GM12878 (cell line): Measurements from ENCODE around the gene DKK3. TPM values are rescaled to one million over a fixed set of nuclear protein-coding genes. Genes with fewer than 3 reads are reported as not detected.

Experiments
- ATAC-seq: fragments of 200-7000 bp; cut with Tn5 transposase; 3 replicates; pipeline ENCODE4 v1.9.1; 2020; ENCODE audit warnings: mild to moderate bottlenecking, moderate library complexity
- BruUV-seq: library from RNA; stranded (reverse); fragments of 400-500 nt; replicated peaks from 2 replicates; lab custom pipeline; 2021; lab: Mats Ljungman, UMichigan
- CTCF ChIA-PET: fragments of 300-600 bp; sonication (Branson Sonifier 250); formaldehyde crosslinking; extraction: SDS; loops from one replicate; lab custom pipeline; 2021; ENCODE audit warnings: inconsistent platforms; lab: Yijun Ruan, JAX
- POLR2A ChIA-PET: fragments of 350-600 bp; formaldehyde crosslinking; extraction: SDS; loops from one replicate; lab custom pipeline; 2021; ENCODE audit warnings: inconsistent platforms; lab: Charles Lee
- RAD21 ChIA-PET: fragments of 300-600 bp; sonication (Branson Sonifier 250); formaldehyde crosslinking; loops from one replicate; lab custom pipeline; 2023; ENCODE audit warnings: antibody characterized with exemption; ENCODE audit not compliant: unreplicated experiment; lab: Charles Lee
- SMC1A ChIA-PET: fragments of 300-600 bp; sonication (Branson Sonifier 250); formaldehyde crosslinking; loops from one replicate; lab custom pipeline; 2023; ENCODE audit not compliant: unreplicated experiment, uncharacterized antibody; lab: Charles Lee
- DNase-seq: peaks from one replicate; pipeline ENCODE4 v3.0.0-alpha.2; 2011; ENCODE audit warnings: low read depth, low spot score
- FAIRE-seq: peaks from 3 replicates; lab custom pipeline; 2011; peaks lifted over from hg19 to GRCh38; lab: Jason Lieb, UNC
- H2AFZ ChIP-seq: 2 replicates; pipeline ENCODE4 v1.6.0; 2011; ENCODE audit warnings: low read depth, low read length, control low read depth; ENCODE audit not compliant: control insufficient read depth
- H3K27ac ChIP-seq: 2 replicates; pipeline ENCODE4 v1.5.1; 2011; ENCODE audit warnings: control low read depth; ENCODE audit not compliant: control insufficient read depth, insufficient read depth
- H3K27me3 ChIP-seq, 2 experiments: replicated peaks in 1 of 2; 2 replicates each; pipeline versions ENCODE4 v1.6.0 to v1.6.1; 2011; ENCODE audit warnings: low read length in 1 of 2; ENCODE audit not compliant: control insufficient read depth in 2 of 2, insufficient read depth in 2 of 2
- H3K36me3 ChIP-seq, 2 experiments: 2 replicates each; pipeline ENCODE4 v1.5.1; 2011; ENCODE audit warnings: low read length in 1 of 2; ENCODE audit not compliant: control insufficient read depth in 2 of 2, insufficient read depth in 2 of 2
- H3K4me1 ChIP-seq: 2 replicates; pipeline ENCODE4 v1.6.1; 2011; ENCODE audit warnings: mild to moderate bottlenecking, low read length, moderate library complexity, mixed read lengths; ENCODE audit not compliant: control insufficient read depth, insufficient read depth
- H3K4me2 ChIP-seq: 2 replicates; pipeline ENCODE4 v1.6.0; 2011; ENCODE audit warnings: control low read depth; ENCODE audit not compliant: control insufficient read depth, insufficient read depth
- H3K4me3 ChIP-seq: fragments of 200-600 bp; sonication (generic); 2 replicates; pipeline ENCODE4 v1.5.1; 2016
- H3K79me2 ChIP-seq: 2 replicates; pipeline ENCODE4 v1.6.0; 2011; ENCODE audit warnings: low read length; ENCODE audit not compliant: control insufficient read depth, insufficient read depth
- H3K9ac ChIP-seq: 2 replicates; pipeline ENCODE4 v1.8.0; 2011; ENCODE audit warnings: low read length, control low read depth, mixed read lengths; ENCODE audit not compliant: control insufficient read depth, insufficient read depth
- H3K9me3 ChIP-seq: replicated peaks from 3 replicates; pipeline ENCODE4 v1.5.1; 2011; ENCODE audit warnings: mild to moderate bottlenecking, low read length; ENCODE audit not compliant: control insufficient read depth, insufficient read depth
- H4K20me1 ChIP-seq: 2 replicates; pipeline ENCODE4 v1.6.0; 2011; ENCODE audit not compliant: control insufficient read depth, insufficient read depth
- BMI1 ChIP-seq: fragments of 450-650 bp; IDR thresholded peaks from 2 replicates; pipeline ENCODE4 v1.6.1; 2016; ENCODE audit warnings: mild to moderate bottlenecking, moderate library complexity, borderline replicate concordance
- BRCA1 ChIP-seq: IDR thresholded peaks from 2 replicates; pipeline ENCODE4 v1.6.1; 2011; ENCODE audit warnings: low read depth, low read length, improper control_type of control experiment
- CREB1 ChIP-seq: IDR thresholded peaks from 2 replicates; pipeline ENCODE4 v1.6.1; 2012; ENCODE audit warnings: low read depth, mild to moderate bottlenecking, inconsistent platforms
- E2F4 ChIP-seq: IDR thresholded peaks from 2 replicates; pipeline ENCODE4 v1.6.1; 2012; ENCODE audit warnings: low read depth, low read length, improper control_type of control experiment
- E4F1 ChIP-seq: fragments of 450-650 bp; IDR thresholded peaks from 2 replicates; pipeline ENCODE4 v1.6.1; 2018; ENCODE audit warnings: borderline replicate concordance, mild to moderate bottlenecking; ENCODE audit not compliant: partially characterized antibody
- HCFC1 ChIP-seq: fragments of 150-350 bp; IDR thresholded peaks from 2 replicates; pipeline ENCODE4 v1.6.1; 2014; ENCODE audit warnings: low read length
- JUND ChIP-seq: IDR thresholded peaks from 2 replicates; pipeline ENCODE4 v1.6.1; 2012; ENCODE audit warnings: low read depth, mild to moderate bottlenecking, low read length, improper control_type of control experiment, moderate library complexity
- KLF5 ChIP-seq: fragments of 450-650 bp; IDR thresholded peaks from 2 replicates; pipeline ENCODE4 v1.6.1; 2014; ENCODE audit warnings: mild to moderate bottlenecking; ENCODE audit not compliant: partially characterized antibody
- MEF2A ChIP-seq: IDR thresholded peaks from 2 replicates; pipeline ENCODE4 v1.6.1; 2011; ENCODE audit warnings: low read depth, mild to moderate bottlenecking, low read length, moderate library complexity; ENCODE audit not compliant: insufficient read depth
- SPI1 ChIP-seq: IDR thresholded peaks from 2 replicates; pipeline ENCODE4 v1.6.1; 2011; ENCODE audit warnings: low read depth, mild to moderate bottlenecking, low read length, moderate library complexity, borderline replicate concordance; ENCODE audit not compliant: insufficient read depth
- ZBED1 ChIP-seq: IDR thresholded peaks from 2 replicates; pipeline ENCODE4 v1.6.1; 2016; ENCODE audit warnings: borderline replicate concordance
- ZBTB33 ChIP-seq: fragments of 450-650 bp; IDR thresholded peaks from 2 replicates; pipeline ENCODE4 v1.6.1; 2017; ENCODE audit warnings: mild to moderate bottlenecking
- WGBS: methylation state at CpG from one replicate; pipeline ENCODE4 v1.1.6; 2016; ENCODE audit warnings: low lambda C conversion rate; ENCODE audit not compliant: insufficient replicate concordance, insufficient coverage; ENCODE audit errors: missing lambda C conversion rate; 5-methylcytosine and 5-hydroxymethylcytosine counted together
- in situ Hi-C: fragments of 300-500 bp; cut with MboI; formaldehyde crosslinking; loops from 9 replicates; pipeline ENCODE4 v1.14.3; 2018; ENCODE audit warnings: mixed read lengths
- intact Hi-C: fragments of 100-400 bp; cut with micrococcal nuclease; formaldehyde crosslinking; loops from one replicate; pipeline ENCODE4 v1.14.2; 2022; ENCODE audit not compliant: unreplicated experiment
- polyA plus RNA-seq, 11 experiments: library from polyadenylated mRNA; depleted of rRNA in 4 of 11; unstranded in 6 of 11; stranded (reverse) in 5 of 11; fragments of >200 nt; fragmentation: Nextera tagmentation in 4 of 11; fragmentation: Illumina TruSeq in 1 of 11; extraction: Ambion mirVana in 4 of 11; extraction: Trizol in 1 of 11; gene quantifications; 1 replicate in 1 of 11; 2 replicates in 10 of 11; pipeline versions ENCODE4 v1.2.1 to v1.2.3, GENCODE V29; 2011 to 2016; ENCODE audit warnings: inconsistent platforms in 2 of 11, missing spikeins in 2 of 11, low read depth in 1 of 11
- total RNA-seq, 4 experiments: library from RNA; depleted of rRNA in 3 of 4; stranded (reverse); fragments of >200 nt in 3 of 4; fragmentation: Illumina TruSeq in 1 of 4; extraction: Trizol in 1 of 4; gene quantifications; 2 replicates each; pipeline versions ENCODE4 v1.2.1 to v1.2.3, GENCODE V29; 2013 to 2021

The DKK3 gene
- total and polyA plus RNA-seq, 10 of the 15 experiments (the other 5 are each of a cell fraction or from before 2014, with no cell fraction given), result 0.07 to 0.16 (median 0.15) TPM; not detected in 7

GRCh38 chr11:11992257-11993212 lies 15.9 kb downstream of the DKK3 start (continued):
- TF ChIP-seq E4F1 (no peak), BRCA1 (no peak), MEF2A (no peak), KLF5 (no peak)

GRCh38 chr11:11989774-11990744 lies 18.4 kb downstream of the DKK3 start:
- WGBS, result 13% methylated on average over 8 of the region's 8 CpGs
- in situ Hi-C loops (no loop called here), intact Hi-C loops (no loop called here)
- no peaks in the 10 kb centered on the region for H3K9me3 ChIP-seq
- no peak overlapping the region for H2AFZ ChIP-seq
- ChIA-PET CTCF (no interaction called here), RAD21 (no interaction called here), POLR2A (no interaction called here), SMC1A (no interaction called here)
- H3K79me2 ChIP-seq, result no peaks in the 10 kb centered on the region
- FAIRE-seq (no peak), DNase-seq (no peak), ATAC-seq (no peak)
- H3K4me1 ChIP-seq, result no peaks in the 10 kb centered on the region
- no peak overlapping the region for H3K4me2 ChIP-seq
- H3K36me3 ChIP-seq, result no peaks in the 10 kb centered on the region
- no peak overlapping the region for H3K27ac ChIP-seq
- no peak overlapping the region for H3K9ac ChIP-seq
- H3K4me3 ChIP-seq, result no peak overlapping the region
- no peaks in the 10 kb centered on the region for H4K20me1 ChIP-seq
- no peaks in the 10 kb centered on the region; a peak in 1 of 4 replicates for H3K27me3 ChIP-seq
- BruUV-seq, result no TSS peak
- TF ChIP-seq CREB1 (no peak), HCFC1 (no peak), ZBTB33 (no peak), BMI1 (no peak), BRCA1 (no peak), SPI1 (no peak), E2F4 (no peak), ZBED1 (no peak), JUND (no peak)
